GM10266 (cell line): ENCODE measurements around the gene MAPK13.
A peak's percentile ranks its signal among the peaks of the same experiment; 100 is the strongest.
"Not testable (repeated sequence)": the region's sequence is repeated elsewhere in the genome, so short reads cannot be mapped to it uniquely, and the experiment has no call there.

ENCODE experiments used
- DNase-seq: peaks from one replicate; pipeline ENCODE4 v3.0.0; 2012; ENCODE audit errors: extremely low spot score
- TF ChIP-seq, protein P1 (sequence below): IDR thresholded peaks from 2 replicates; pipeline ENCODE4 v1.5.1; 2012; ENCODE audit warnings: mild to moderate bottlenecking, low read depth; ENCODE audit not compliant: control insufficient read depth, insufficient read depth; ENCODE audit errors: missing control alignments

The MAPK13 gene

DNA sequence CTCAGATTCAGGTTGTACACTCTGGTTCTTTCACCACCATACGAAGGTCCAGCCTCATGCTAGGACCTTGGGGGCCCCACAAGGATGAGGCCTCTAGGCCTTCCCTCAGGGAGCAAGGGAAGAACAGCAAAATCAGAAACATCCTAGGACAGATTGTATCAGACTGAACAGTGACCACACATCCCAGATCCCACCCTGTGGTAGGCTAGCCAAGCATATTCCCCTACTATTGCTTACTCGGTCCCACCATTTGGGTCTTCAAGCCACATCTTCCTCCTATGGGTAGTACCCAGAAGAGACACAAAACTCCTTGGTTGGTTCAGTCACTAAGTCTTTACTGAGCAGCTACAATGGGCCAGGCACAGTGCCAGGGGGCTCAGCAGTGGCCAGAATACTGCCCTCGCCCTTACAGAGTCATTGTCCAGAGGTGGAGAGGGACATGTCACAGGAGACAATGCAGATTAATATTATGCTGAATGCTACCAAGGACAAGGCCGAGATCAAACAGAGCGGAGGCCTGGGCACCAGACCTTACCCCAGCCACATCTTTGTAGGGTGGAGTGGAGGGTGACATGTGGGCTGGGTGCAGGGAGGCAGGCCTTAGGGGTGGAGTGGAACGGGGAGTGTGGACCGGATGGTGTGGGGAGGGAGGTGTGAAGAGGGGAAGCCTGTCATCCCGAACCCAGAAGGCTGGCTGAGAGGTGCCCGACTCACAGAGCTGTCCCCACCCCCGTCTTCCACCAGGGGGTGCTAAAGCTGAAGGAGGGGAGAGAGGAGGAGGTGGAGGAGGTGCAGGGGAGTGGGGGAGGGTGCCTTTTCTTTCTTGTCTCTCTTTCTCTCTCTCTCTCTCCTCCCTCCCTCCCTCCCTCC is 6.8 kb upstream of the MAPK13 start:
- peak; percentile 83 for DNase-seq

DNA sequence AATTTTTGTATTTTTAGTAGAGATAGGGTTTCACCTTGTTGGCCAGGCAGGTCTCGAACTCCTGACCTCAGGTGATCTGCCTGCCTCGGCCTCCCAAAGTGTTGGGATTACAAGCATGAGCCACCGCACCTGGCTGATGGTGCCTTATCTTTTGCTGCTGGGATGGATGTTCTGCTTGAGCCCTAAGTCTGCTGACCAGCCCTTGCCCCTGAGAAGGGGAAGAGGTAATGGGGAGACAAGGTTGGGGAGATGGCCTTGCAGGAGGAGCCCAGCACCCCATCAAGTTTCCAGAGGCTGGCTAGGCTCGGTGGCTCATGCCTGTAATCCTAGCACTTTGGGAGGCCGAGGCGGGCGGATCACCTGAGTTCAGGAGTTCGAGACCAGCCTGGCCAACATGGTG is 6.0 kb upstream of the MAPK13 start:
- DNase-seq: not testable (repeated sequence)

More for the DNA sequence above, 6.8 kb upstream of the MAPK13 start:
- TF ChIP-seq, protein P1, sequence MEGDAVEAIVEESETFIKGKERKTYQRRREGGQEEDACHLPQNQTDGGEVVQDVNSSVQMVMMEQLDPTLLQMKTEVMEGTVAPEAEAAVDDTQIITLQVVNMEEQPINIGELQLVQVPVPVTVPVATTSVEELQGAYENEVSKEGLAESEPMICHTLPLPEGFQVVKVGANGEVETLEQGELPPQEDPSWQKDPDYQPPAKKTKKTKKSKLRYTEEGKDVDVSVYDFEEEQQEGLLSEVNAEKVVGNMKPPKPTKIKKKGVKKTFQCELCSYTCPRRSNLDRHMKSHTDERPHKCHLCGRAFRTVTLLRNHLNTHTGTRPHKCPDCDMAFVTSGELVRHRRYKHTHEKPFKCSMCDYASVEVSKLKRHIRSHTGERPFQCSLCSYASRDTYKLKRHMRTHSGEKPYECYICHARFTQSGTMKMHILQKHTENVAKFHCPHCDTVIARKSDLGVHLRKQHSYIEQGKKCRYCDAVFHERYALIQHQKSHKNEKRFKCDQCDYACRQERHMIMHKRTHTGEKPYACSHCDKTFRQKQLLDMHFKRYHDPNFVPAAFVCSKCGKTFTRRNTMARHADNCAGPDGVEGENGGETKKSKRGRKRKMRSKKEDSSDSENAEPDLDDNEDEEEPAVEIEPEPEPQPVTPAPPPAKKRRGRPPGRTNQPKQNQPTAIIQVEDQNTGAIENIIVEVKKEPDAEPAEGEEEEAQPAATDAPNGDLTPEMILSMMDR: peak; percentile 86

DNA sequence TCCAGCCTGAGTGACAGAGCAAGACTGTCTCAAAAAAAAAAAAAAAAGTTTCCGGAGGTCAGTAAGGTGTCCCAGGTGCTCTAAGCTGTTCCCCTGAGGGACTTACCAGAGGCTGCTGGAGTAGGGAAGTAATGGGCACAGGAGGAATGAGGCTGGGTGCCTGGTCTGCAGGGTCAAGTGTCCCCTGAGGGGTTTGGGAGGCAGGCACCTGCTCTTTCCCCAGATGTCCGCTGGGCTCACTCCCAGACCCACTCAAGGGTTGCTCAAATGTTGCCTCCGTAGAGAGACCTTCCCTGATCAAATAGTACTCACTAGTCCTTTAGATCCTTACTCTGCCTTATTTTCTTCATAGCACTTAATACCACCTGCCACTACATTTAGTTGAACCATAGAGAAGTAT is 5.4 kb upstream of the MAPK13 start:
- TF ChIP-seq, protein P1: no peak
- no peak for DNase-seq

DNA sequence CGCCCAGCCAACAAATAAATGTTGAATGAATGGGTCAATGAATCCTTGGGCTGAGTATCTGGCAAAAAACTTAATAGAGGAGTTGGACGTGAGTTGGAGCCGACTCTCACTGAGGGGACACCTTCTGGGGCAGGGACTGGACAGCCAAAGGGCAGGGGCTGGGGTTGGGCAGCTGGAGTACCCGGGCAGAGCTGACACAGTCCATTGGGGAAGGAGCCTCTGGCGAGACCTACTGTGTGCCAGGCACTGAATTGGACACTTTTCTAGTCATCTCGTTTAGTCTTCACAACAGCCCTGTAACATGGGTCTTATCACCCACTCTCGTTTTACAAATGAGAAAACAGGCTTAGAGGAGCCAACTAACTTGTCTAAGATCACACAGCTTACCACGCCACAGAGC is 4.7 kb upstream of the MAPK13 start:
- TF ChIP-seq, protein P1: no peak
- DNase-seq: no peak

DNA sequence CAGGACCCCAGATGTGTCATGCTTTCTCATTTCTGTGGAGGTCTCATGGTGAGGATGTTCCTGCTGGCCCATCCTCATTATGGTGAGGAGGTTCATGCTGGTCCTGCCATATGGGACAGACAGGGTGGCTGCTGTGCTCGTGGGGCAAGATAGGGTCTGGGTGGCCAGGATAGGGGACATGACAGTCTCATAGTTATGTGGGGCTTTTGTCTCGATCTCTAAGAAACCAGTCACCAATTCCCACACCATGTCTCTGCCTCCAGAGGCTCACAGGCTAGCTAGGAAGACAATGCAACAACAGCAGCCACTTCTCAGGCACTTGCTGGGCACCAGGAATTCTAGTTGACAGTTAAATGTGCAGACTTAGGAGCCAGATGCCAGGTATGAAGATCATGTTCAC is 4.2 kb upstream of the MAPK13 start:
- no peak for DNase-seq
- TF ChIP-seq, protein P1: no peak

DNA sequence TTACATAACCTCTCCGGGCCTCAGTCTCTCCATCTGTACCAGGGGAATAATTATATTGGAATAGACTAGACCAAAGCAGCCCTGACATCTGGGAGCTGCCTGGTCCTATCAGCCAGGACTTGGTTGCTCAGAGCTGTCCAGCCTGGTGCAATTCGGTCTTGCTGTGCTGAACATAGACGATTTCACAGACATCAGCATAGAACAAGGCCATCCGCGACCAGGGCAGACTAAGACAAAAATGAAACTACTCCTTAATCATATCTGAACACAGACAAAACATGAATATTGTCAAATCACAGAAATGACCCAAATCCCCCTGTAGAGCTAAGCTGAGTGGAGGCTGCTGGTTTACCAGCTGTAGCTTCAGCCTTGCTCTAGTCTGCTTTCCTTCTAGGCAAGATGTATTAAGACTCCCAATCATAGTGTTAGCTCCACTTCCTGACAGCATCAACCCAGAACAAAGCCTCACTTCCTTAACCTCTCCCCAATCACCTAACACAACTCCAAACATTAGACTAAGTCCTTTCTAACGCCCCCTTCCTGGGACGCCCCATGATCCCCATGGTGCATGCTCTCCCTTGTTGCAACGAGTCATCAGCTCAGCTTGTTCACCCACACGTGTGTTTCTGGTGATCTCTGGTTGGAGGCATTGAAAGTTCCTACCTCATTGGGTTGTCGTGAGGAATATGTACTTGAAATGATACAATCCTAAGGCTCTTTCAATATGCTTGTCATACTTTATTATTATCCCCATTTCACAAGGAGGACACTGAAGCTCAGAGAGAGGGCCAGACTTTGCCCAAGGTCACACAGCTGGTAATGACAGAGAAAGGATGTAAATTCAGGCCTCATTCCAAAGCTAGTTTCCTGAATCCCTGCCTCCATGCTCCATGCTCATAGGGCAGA is 3.5 kb upstream of the MAPK13 start:
- no peak for DNase-seq
- TF ChIP-seq, protein P1: no peak

DNA sequence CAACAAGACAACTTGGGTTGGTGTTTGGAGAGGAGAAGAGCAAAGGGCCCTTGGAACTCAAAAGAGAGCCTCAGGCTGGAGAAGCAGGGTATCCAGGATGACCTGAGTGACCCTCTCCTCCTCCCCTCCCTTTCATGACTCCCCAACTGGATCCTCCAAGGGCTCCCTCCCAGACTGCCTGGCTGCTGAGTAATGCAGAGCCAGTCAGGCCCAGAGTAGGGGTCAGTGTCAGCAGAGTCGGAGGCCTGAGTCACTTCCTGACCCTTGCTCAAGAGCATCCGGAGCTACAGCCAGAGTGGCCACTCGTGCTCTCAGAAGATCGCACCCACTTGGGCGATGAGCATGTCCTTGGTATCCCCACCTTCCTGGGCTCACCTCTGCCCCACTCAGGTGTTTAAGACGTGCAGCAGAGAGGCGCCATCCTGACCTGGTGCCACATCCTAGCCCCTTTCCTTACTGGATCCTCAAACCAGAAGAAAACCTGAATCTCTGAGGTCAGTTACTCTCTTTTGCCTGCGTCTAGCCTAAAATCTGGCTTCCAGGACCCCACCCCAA is 2.8 kb upstream of the MAPK13 start:
- TF ChIP-seq, protein P1: no peak
- no peak for DNase-seq
